GM12891 (cell line): ENCODE measurements around the gene STK39.

ENCODE experiments used
- POLR2A ChIP-seq: IDR thresholded peaks from 2 replicates; pipeline ENCODE4 v1.6.1; 2011; ENCODE audit warnings: low read depth, low read length, control low read depth
- POLR2AphosphoS5 ChIP-seq: IDR thresholded peaks from 2 replicates; pipeline ENCODE4 v1.6.1; 2011; ENCODE audit warnings: low read depth, low read length, control low read depth
- SPI1 ChIP-seq: IDR thresholded peaks from 2 replicates; pipeline ENCODE4 v1.6.1; 2011; ENCODE audit warnings: low read depth, low read length, control low read depth
- TAF1 ChIP-seq: IDR thresholded peaks from 2 replicates; pipeline ENCODE4 v1.6.1; 2011; ENCODE audit warnings: low read depth, low read length, control low read depth

DNA sequence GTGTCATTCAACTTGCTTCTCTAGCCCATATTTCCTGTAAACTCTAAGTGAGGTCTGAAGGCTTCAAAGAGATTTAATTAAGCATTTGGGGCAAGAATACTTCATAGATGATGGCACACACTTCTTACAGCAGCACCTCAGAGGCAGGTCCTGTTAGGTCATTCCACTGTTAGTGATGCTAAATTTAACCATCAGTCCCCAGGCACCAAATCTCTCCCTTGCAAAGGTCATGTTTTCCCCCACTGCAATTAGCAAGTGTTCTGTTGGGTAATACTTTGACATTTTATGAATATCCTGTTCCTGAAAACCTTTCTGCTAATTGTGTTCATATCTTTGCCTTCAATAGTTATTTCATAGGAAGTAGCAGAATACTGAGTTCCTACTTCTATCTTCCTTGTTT, 117.0 kb downstream of the STK39 start:
- TF ChIP-seq POLR2A (no peak), TAF1 (no peak), POLR2AphosphoS5 (no peak), SPI1 (no peak)
